ENCODE measurements around the gene CBLC.

DNA sequence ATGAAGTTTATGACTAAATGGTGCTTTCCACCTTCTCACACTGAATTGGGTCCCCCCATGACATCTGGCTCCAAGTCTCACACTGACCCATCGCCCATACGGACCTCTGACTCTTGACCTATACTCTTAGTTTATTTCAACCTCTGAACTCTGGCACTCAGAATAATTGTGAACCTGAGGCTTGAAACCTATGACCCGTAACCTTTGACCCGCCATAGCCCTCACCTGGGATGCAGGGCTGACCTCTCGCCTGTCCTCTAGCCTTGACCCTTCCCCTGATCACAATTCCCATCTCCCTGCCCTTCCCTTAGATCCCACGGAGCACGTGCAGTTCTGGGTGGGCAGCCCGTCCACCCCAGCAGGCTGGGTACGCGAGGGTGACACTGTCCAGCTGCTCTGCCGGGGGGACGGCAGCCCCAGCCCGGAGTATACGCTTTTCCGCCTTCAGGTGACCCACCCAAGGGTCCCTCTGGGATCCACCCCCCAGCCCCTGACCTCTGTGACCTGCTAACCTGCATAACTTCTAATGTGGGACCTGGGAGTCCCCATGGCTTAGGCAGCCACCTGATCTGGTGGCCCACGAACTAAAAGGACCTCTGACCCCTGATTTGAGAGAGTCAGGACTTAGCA lies 36.3 kb downstream of the CBLC start:
- TF ChIP-seq, protein P1, sequence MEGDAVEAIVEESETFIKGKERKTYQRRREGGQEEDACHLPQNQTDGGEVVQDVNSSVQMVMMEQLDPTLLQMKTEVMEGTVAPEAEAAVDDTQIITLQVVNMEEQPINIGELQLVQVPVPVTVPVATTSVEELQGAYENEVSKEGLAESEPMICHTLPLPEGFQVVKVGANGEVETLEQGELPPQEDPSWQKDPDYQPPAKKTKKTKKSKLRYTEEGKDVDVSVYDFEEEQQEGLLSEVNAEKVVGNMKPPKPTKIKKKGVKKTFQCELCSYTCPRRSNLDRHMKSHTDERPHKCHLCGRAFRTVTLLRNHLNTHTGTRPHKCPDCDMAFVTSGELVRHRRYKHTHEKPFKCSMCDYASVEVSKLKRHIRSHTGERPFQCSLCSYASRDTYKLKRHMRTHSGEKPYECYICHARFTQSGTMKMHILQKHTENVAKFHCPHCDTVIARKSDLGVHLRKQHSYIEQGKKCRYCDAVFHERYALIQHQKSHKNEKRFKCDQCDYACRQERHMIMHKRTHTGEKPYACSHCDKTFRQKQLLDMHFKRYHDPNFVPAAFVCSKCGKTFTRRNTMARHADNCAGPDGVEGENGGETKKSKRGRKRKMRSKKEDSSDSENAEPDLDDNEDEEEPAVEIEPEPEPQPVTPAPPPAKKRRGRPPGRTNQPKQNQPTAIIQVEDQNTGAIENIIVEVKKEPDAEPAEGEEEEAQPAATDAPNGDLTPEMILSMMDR (IDR thresholded peaks at IDR 0.05) = no peak
- TF ChIP-seq POLR2AphosphoS5 (IDR thresholded peaks at IDR 0.05) (no peak), EP300 (IDR thresholded peaks at IDR 0.05) (no peak)
